Mucosa of descending colon (tissue), 3 donors: ENCODE results near the gene FAM120AOS. TPM values are rescaled to one million over a fixed set of nuclear protein-coding genes. Genes with fewer than 3 reads are reported as not detected.

Experiments used
- ATAC-seq: fragments of 200-7000 bp; cut with Tn5 transposase; one replicate; pipeline ENCODE4 v1.9.1; 2020; ENCODE audit warnings: mild to moderate bottlenecking, moderate library complexity
- DNase-seq, 3 donors: peaks; one replicate each; pipeline ENCODE4 v3.0.0-alpha.2; 2020
- H3K36me3 ChIP-seq: fragments of 200-600 bp; one replicate; pipeline ENCODE4 v1.8.0; 2021; ENCODE audit warnings: low read depth, mild to moderate bottlenecking
- H3K4me1 ChIP-seq: fragments of 200-600 bp; one replicate; pipeline ENCODE4 v1.8.0; 2021; ENCODE audit warnings: low read depth, mild to moderate bottlenecking
- H3K4me3 ChIP-seq: fragments of 200-600 bp; one replicate; pipeline ENCODE4 v1.8.0; 2021; ENCODE audit warnings: mild to moderate bottlenecking
- H3K9me3 ChIP-seq: fragments of 200-600 bp; one replicate; pipeline ENCODE4 v1.8.0; 2021; ENCODE audit warnings: mild to moderate bottlenecking
- CTCF ChIP-seq: fragments of 200-600 bp; IDR thresholded peaks from one replicate; pipeline ENCODE4 v1.8.0; 2022; ENCODE audit warnings: antibody characterized with exemption, mild to moderate bottlenecking
- intact Hi-C, 2 donors: fragments of 100-400 bp; cut with DNase I in 1 of 2; cut with micrococcal nuclease in 1 of 2; formaldehyde crosslinking; loops; one replicate each; pipeline versions ENCODE4 v1.11.0 to v1.11.1; 2022; cut with DNase I, micrococcal nuclease
- total RNA-seq, 3 donors: library from RNA; stranded (reverse); fragmentation: NEBNext Ultra II Directional in 2 of 3; extraction: Animal tissue kit (Norgen Biotek cat#: 25700) in 2 of 3; gene quantifications; one replicate each; pipeline versions ENCODE4 v1.2.1 to v1.2.4, GENCODE V29; 2021 to 2023
- donor health status: DM: no; HTN: no; CAD: no; lungs with moderate emphysema.
- donor health status: DM: no; HTN: no; CAD: no.
- donor health status: DM: no; HTN: yes; CAD: no.

Gene FAM120AOS
- total RNA-seq, 3 donors from 2014 or later, result 72.0 to 88.4 (median 73.3) TPM

- Histone ChIP-seq H3K36me3 (no peaks in the 10 kb centered on the region), H3K4me1 (peaks cover 76% of the 10 kb centered on the region), H3K4me3 (no peak overlapping the region), H3K9me3 (no peaks in the 10 kb centered on the region)
- intact Hi-C loops, result no loop called here
- TF ChIP-seq CTCF, result no peak
- peak in 2 of 3 donors; percentile 32 to 82 for DNase-seq
- ATAC-seq, result peak; percentile 64
Measured at GRCh38 chr9:93467462-93467861, 14.1 kb upstream of the FAM120AOS start.

- DNase-seq, result no peak
- peak; percentile 3 for ATAC-seq
- intact Hi-C loops, result no loop called here
- Histone ChIP-seq H3K36me3 (no peaks in the 10 kb centered on the region), H3K4me3 (no peak overlapping the region), H3K4me1 (peaks cover 73% of the 10 kb centered on the region), H3K9me3 (no peaks in the 10 kb centered on the region)
- TF ChIP-seq CTCF, result no peak
Measured at GRCh38 chr9:93467062-93467416, 13.7 kb upstream of the FAM120AOS start.

- H3K4me1 ChIP-seq, result peaks cover 71% of the 10 kb centered on the region
- no peaks in the 10 kb centered on the region for H3K36me3 ChIP-seq
- H3K4me3 ChIP-seq, result no peak overlapping the region
- no peaks in the 10 kb centered on the region for H3K9me3 ChIP-seq
- DNase-seq (peak in 1 of 3 donors; percentile 31), ATAC-seq (no peak)
- TF ChIP-seq CTCF, result no peak
- intact Hi-C loops, result no loop called here
Measured at GRCh38 chr9:93466416-93467061, 13.2 kb upstream of the FAM120AOS start.

DNA sequence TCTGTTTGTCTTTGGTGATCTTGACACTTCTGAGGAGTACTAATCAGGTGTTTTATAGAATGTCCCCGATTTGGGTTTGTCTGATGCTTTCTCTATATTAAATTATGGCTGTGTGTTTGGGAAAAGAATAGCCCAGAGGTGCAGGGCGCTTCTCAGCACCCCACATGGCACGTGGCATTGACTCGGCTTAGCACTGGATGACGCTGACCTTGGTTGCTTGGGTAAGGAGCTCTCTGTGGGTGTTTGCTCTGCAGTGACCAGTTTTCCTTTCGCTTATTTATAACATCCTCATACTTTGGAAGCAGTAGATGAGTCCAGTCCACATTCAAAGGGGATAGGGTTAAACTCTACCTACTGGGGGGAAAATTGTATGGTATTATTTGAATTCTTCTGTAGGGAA lies 12.5 kb upstream of the FAM120AOS start:
- no peak overlapping the region for H3K4me3 ChIP-seq
- TF ChIP-seq CTCF, result no peak
- intact Hi-C loops, result no loop called here
- H3K36me3 ChIP-seq, result no peaks in the 10 kb centered on the region
- DNase-seq (peak in 1 of 3 donors; percentile 35), ATAC-seq (peak; percentile 32)
- H3K4me1 ChIP-seq, result peaks cover 71% of the 10 kb centered on the region
- H3K9me3 ChIP-seq, result no peaks in the 10 kb centered on the region

DNA sequence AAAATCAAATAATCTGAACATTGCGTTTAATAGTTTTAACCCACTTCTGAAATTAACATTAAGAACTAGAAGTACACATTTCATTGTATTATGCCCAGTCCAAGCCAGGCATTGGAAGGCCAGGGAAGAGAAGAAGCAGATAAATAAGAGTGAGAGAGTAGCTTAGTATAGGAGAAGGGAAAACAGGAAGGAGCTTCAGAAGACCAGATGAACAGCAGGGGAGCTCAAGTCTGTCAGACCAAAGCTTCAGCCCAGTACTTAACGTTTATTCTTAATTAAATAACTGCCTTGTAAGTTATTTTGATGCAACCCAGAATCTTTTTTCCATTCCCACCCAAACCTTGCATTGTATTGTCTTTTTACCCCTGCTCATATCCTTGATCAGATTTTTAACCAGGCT lies 11.5 kb upstream of the FAM120AOS start:
- no peak for DNase-seq
- no peak overlapping the region for H3K4me3 ChIP-seq
- no peak for ATAC-seq
- H3K4me1 ChIP-seq, result peaks cover 74% of the 10 kb centered on the region
- intact Hi-C loops, result no loop called here
- no peak for TF ChIP-seq CTCF
- no peaks in the 10 kb centered on the region for H3K36me3 ChIP-seq
- no peaks in the 10 kb centered on the region for H3K9me3 ChIP-seq

GRCh38 chr9:93464395-93464794 lies 11.0 kb upstream of the FAM120AOS start:
- no peaks in the 10 kb centered on the region for H3K36me3 ChIP-seq
- peak in 1 of 3 donors; percentile 28 for DNase-seq
- peaks cover 72% of the 10 kb centered on the region for H3K4me1 ChIP-seq
- intact Hi-C loops, result no loop called here
- TF ChIP-seq CTCF, result no peak
- H3K9me3 ChIP-seq, result no peaks in the 10 kb centered on the region
- H3K4me3 ChIP-seq, result no peak overlapping the region
- no peak for ATAC-seq
